ENCODE measurements around the gene GBX1.

GBX1 gene

GRCh38 chr7:151167197-151167961 is at the start of gene GBX1:
TSS of gene GBX1 (minus strand) at chr7:151167694. CDS start at chr7:151167548, 146 bp downstream.
- peak; percentile 65 for DNase-seq (ENCODE audit: low spot score)

GRCh38 chr7:151215396-151215795 is 47.9 kb upstream of the GBX1 start:
- DNase-seq (ENCODE audit: low spot score): no peak

- no peak for DNase-seq (ENCODE audit: low spot score)
These were observed 46.3 kb upstream of the GBX1 start for GRCh38 chr7:151213826-151214225.

GRCh38 chr7:151212626-151213025 is 45.1 kb upstream of the GBX1 start:
- no peak for DNase-seq (ENCODE audit: low spot score)

GRCh38 chr7:151211155-151211772 is 43.8 kb upstream of the GBX1 start:
- no peak for DNase-seq (ENCODE audit: low spot score)

- DNase-seq (ENCODE audit: low spot score): no peak
These were observed 42.8 kb upstream of the GBX1 start, which contains the start of gene H2BK1 for GRCh38 chr7:151210087-151210854. TSS of gene H2BK1 (minus strand) at chr7:151210488. CDS start at chr7:151210318, 170 bp downstream.

- no peak for DNase-seq (ENCODE audit: low spot score)
These were observed 42.1 kb upstream of the GBX1 start for GRCh38 chr7:151209588-151209987.

GRCh38 chr7:151208253-151208862 is 40.9 kb upstream of the GBX1 start:
- no peak for DNase-seq (ENCODE audit: low spot score)

GRCh38 chr7:151207804-151208203 is 40.3 kb upstream of the GBX1 start:
- DNase-seq (ENCODE audit: low spot score): no peak

GRCh38 chr7:151207315-151207714 is 39.8 kb upstream of the GBX1 start:
- no peak for DNase-seq (ENCODE audit: low spot score)

- DNase-seq (ENCODE audit: low spot score): no peak
These were observed 39.4 kb upstream of the GBX1 start for GRCh38 chr7:151206914-151207313.

GRCh38 chr7:151205730-151206129 is 38.2 kb upstream of the GBX1 start:
- no peak for DNase-seq (ENCODE audit: low spot score)

GRCh38 chr7:151204383-151205032 is 37.0 kb upstream of the GBX1 start:
- no peak for DNase-seq (ENCODE audit: low spot score)

GRCh38 chr7:151202836-151203235 is 35.3 kb upstream of the GBX1 start:
- DNase-seq (ENCODE audit: low spot score): no peak

GRCh38 chr7:151201751-151202150 is 34.3 kb upstream of the GBX1 start:
- DNase-seq (ENCODE audit: low spot score): no peak

- DNase-seq (ENCODE audit: low spot score): no peak
These were observed 33.9 kb upstream of the GBX1 start for GRCh38 chr7:151201344-151201743.

- no peak for DNase-seq (ENCODE audit: low spot score)
These were observed 31.7 kb upstream of the GBX1 start for GRCh38 chr7:151198945-151199848.

GRCh38 chr7:151197932-151198331 is 30.4 kb upstream of the GBX1 start:
- DNase-seq (ENCODE audit: low spot score): no peak

GRCh38 chr7:151195616-151196450 is 28.3 kb upstream of the GBX1 start:
- DNase-seq (ENCODE audit: low spot score): no peak

- DNase-seq (ENCODE audit: low spot score): no peak
These were observed 26.7 kb upstream of the GBX1 start for GRCh38 chr7:151194188-151194587.

Measured in HuH-7.5 (cell line).